ENCODE results near the gene MYH13.
"Not testable (repeated sequence)": the region's sequence is repeated elsewhere in the genome, so short reads cannot be mapped to it uniquely, and the experiment has no call there.

The MYH13 gene

GRCh38 chr17:10305398-10305797 lies 67.4 kb downstream of the MYH13 start:
- DNase-seq (ENCODE audit: low read depth in 1 of 2, low spot score in 1 of 2) = no peak

DNA sequence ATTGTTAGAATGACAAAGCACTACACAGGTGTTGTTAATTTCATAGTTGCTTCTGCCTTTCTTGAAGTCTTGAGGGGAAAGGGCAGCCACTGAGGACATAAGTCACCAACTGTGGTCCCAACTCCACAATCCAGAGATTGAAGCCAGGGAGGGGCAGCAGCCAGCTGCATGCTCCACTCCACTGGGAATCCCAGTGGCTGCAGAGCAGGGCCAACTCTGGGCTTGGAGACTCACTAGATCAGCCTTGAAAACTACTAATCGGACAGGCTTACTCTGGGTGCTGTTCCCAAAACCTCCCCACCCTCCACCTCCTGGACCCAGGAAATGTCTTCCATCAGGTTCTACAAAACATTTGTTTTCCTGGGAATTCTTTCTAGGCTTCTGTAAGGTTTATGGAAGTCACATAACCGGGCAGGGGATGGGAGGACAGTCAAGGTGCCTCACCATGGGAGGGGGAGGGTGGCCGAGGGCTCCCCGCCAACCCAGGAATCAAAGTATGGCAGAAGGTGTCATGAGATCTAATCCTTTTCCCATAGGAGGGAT lies 68.0 kb downstream of the MYH13 start:
- DNase-seq (ENCODE audit: low read depth in 1 of 2, low spot score in 1 of 2) = no peak

DNA sequence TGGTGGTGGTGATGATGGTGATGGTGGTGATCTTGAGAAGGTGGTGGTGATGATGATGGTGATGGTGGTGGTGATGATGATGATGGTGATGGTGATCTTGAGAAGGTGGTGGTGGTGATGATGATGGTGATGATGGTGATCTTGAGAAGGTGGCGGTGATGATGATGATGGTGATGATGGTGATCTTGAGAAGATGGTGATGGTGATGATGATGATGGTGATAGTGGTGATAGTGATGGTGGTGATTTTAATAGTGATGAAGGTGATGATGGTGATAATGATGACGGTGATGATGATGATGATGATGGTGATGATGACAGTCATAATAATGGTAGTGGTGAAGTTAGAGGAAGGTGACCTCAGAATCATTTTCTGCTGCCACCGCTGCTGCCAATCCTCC lies 75.1 kb downstream of the MYH13 start:
- DNase-seq (ENCODE audit: low read depth in 1 of 2, low spot score in 1 of 2) = no peak

DNA sequence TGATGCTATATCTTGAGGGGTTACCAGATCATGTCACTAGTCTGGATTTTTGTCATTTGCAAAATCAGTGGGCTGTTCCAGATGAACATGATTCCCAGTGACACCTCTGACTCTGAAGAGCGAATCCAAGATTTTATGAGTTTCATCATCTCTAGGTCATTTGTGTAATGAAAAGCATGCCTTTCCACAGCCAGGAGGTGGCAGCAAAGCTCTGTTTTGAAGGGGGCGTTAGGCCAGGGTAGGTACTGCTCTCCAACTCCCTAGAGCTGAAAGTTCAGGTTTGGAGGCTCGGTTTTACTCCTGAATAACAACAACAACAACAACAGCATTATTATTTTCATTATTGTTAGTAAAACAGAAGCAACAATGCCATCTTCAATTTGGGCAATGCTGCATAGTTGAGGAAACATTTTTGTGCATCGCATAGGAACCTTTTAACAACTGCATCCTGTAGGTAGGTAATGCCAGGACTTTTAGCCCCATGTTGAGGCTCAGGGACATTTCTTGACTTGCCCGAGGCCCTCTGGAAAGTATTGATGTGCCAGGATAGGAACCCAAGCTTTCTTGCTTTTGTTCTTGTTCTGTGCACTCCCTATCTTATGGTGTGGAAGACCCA lies 77.0 kb downstream of the MYH13 start:
- DNase-seq (ENCODE audit: low read depth in 1 of 2, low spot score in 1 of 2) = no peak

- DNase-seq (ENCODE audit: low read depth in 1 of 2, low spot score in 1 of 2) = no peak
Measured at GRCh38 chr17:10294180-10294579, 78.6 kb downstream of the MYH13 start.

DNA sequence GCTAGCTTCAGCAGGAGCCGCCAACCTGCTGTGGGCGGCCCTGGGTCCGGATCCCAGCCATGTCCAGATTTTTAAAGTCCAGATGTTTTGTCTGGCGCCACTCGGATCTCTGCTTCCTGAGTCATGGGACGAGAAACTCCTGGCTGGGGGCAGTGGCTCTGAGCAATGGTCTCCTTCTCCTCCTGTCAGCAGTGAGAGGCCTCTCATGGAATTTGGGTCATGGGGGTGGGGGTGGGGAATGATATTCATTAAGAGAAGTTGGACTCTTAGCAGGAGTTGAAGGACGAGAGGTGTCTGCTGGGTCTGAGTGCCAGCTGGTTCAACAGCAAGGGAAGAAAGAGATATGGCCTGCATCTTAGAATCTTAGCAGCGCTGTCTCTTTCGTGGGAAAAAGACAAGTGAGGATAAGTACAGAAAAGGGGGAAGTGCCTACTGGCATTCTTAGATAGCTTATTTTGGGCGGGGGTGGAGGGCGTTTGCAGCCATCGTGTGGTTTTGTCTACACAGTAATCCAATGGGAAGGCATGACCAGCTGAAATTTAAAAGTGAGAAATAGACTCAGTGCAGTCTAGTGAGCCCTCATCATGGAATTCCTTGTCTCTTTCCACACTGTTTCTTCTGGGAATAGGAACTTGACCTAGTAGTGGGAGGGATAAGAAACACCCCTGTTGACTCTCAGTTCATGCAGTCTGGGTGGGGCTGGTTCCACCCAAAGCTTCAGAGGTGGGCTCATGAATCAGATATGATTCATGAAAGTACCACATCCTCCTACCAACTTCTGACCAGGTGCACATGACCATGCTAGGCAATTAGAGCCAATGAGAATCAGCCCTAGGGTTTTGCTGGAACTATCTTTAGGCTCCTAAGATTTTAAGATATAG lies 80.5 kb downstream of the MYH13 start:
- no peak for DNase-seq (ENCODE audit: low read depth in 1 of 2, low spot score in 1 of 2)

DNA sequence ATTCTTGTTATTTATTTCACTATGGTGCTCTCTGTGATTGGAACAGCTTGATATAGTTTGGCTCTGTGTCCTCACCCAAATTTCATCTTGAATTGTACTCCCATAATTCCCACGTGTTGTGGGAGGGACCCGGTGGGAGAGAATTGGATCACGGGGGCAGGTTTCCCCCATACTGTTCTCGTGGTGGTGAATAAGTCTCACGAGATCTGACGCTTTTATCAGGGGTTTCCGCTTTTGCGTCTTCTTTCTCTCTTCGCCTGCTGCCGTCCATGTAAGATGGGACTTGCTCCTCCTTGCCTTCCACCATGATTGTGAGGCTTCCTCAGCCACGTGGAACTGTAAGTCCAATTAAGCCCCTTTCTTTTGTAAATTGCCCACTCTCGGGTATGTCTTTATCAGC lies 81.2 kb downstream of the MYH13 start:
- not testable (repeated sequence) for DNase-seq (ENCODE audit: low read depth in 1 of 2, low spot score in 1 of 2)

- no peak for DNase-seq (ENCODE audit: low read depth in 1 of 2, low spot score in 1 of 2)
Measured at GRCh38 chr17:10290041-10290440, 82.8 kb downstream of the MYH13 start.

DNA sequence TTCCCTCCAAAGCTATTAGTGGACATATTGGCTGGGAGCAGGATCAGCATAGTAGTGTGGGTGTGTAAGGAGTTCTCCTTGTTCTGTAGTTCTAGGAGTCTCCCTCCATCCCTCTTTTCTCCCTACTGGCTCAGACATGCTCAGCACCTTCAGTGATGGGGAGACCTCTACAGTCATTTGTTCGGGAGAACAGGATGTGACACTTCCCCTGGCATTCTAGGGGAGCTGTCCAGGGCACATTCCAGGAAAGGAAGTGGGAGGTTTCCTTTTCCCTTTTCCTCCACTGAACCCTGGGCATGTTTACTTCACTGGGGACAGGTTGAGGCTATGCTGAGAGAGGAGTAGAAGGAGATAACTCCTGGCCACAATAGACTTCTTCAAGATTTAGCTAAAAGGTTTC lies 86.5 kb downstream of the MYH13 start:
- DNase-seq (ENCODE audit: low read depth in 1 of 2, low spot score in 1 of 2) = no peak

DNA sequence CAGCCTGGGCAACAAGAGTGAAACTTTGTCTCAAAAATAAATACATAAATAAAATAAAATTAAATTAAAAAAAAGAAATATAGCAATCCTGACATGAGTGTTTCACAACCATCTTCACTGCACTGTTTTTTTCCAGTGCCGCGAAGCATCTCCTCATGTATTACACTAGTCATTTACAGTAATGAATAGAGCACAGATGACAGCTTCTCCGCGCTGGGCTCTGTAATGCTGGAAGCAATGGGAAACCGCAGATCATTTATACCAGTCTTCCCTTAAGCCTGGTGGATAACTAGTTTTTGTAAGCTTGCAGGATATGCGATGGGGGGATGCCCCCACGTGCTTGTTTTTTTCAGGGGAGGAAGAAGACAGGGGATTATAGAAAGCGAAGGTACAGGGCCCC lies 86.9 kb downstream of the MYH13 start:
- DNase-seq (ENCODE audit: low read depth in 1 of 2, low spot score in 1 of 2) = no peak

- DNase-seq (ENCODE audit: low read depth in 1 of 2, low spot score in 1 of 2) = no peak
Measured at GRCh38 chr17:10280068-10280467, 92.7 kb downstream of the MYH13 start.

DNA sequence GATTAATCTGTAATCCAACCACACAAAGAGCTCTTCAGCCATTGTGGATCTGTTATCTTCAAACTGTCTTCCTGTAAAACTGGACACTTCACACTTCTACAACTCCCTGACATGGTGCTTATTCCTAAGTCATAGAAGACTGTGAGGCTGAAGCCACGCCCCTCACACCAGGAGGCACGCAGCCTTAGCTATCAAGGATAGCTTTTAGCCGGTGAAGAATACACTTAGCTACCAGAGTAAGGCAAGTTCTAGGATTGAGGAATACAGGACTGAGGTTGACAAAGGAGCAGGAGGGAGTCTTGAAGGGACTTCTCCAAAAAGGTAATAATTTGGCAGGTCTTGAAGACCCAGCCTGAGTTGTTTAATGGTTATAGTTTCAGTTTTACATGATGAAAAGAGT lies 94.6 kb downstream of the MYH13 start:
- DNase-seq (ENCODE audit: low read depth in 1 of 2, low spot score in 1 of 2) = no peak

DNA sequence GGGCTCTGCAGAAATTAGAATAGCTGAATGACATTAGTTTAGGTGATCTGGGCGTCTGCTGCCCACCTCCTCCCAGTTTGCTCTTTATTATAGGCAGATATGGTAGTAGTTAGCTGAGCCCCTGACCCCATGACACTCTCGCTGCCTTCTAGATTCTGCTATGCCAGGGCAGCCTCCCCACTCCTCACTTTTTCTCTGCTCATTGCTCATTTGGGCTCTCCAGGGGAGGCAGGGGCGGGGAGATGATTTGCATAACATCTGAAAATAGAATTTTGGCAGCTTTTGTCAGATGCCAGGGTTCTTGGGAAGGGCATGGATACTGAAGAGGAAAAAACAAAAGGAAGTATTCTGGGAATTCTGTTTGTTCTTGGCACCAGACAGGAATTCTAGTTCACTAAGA lies 96.4 kb downstream of the MYH13 start:
- DNase-seq (ENCODE audit: low read depth in 1 of 2, low spot score in 1 of 2) = no peak

- DNase-seq (ENCODE audit: low read depth in 1 of 2, low spot score in 1 of 2) = no peak
Measured at GRCh38 chr17:10275418-10275817, 97.4 kb downstream of the MYH13 start.

DNA sequence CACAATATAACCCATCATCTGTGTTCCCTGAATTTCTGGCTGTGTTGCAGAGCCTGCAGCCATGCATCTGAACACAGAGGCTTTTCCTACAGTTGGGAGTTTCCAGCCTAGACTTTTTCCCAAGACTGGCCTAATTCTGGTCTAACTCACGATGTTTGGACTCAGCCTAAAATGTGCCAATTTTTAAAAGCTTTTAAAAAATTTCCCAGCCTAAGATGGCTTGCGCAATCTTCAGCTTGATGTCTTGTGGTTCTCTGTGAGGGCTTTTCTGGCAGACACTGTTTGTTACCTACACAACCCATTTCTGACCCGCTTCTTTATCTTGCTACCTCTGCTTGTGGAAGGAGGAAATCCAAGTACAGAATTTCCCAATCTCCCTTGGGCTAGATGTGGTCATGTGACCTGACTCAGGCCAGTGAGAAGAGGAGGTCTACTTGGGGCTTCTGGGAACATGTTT lies 101.7 kb downstream of the MYH13 start:
- DNase-seq (ENCODE audit: low read depth in 1 of 2, low spot score in 1 of 2) = no peak

DNA sequence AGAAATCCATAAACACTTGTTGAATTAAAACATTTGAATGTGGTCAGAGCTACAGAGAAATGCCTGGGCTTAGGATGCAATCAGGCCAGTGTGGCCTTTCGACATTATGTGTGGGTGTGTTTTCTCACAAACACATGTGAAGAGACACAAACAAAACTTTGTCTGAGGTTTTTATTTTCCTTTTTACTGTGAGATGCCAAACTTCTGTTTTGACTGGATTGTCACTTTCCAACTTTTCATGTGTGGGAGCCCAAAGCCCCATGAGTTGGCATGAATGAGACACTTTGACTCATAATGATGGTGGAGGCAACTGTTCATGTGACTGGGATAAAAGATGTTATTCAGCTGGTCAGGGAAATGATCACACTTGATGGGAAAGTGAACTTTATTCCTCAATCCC lies 102.5 kb downstream of the MYH13 start:
- no peak for DNase-seq (ENCODE audit: low read depth in 1 of 2, low spot score in 1 of 2)

DNA sequence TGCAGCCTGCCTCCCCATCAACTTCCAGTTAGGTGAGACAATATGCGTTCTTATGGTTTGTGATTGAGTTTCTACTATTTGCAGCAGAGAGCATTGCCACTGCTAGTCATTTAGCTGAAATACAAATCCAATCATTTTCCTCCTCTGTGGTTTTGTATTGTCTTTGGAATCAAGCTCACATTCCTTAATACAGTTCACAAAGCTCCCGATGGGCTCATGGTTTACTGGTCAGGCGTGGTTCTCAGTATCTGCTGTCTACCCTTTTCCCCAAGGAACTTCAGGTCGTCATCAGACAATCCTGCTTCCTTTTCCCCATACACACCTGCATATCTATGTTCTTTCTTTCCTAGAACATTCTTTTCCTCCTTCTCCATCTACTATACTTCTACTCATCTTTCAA lies 104.8 kb downstream of the MYH13 start:
- no peak for DNase-seq (ENCODE audit: low read depth in 1 of 2, low spot score in 1 of 2)

DNA sequence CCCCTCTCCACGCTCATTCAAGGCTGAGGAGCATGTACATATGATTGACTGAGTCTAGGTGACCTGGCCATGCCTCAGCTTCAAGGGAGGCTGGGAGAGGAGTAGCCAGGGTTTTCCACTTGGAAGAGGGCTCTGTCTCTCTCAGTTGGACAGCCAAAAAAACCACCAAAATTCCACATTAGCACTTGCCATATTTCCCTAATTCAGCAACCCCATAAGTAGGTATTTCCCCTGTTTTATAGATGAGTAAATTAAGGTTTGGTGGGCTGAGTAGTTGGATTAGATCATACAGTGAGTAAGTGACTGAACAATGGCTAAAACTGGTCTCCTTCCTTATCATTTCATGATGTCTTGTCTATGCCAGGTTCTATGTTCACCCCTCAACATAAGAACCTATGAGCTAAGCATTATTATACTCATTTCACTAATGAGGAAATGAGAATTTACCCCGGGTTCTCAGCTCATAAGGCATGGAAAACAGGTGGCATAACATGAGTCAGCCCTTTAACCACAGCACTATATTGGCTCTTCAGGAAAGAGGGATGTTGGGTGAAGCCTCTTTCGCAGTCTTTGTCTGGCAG lies 106.4 kb downstream of the MYH13 start:
- no peak for DNase-seq (ENCODE audit: low read depth in 1 of 2, low spot score in 1 of 2)

DNA sequence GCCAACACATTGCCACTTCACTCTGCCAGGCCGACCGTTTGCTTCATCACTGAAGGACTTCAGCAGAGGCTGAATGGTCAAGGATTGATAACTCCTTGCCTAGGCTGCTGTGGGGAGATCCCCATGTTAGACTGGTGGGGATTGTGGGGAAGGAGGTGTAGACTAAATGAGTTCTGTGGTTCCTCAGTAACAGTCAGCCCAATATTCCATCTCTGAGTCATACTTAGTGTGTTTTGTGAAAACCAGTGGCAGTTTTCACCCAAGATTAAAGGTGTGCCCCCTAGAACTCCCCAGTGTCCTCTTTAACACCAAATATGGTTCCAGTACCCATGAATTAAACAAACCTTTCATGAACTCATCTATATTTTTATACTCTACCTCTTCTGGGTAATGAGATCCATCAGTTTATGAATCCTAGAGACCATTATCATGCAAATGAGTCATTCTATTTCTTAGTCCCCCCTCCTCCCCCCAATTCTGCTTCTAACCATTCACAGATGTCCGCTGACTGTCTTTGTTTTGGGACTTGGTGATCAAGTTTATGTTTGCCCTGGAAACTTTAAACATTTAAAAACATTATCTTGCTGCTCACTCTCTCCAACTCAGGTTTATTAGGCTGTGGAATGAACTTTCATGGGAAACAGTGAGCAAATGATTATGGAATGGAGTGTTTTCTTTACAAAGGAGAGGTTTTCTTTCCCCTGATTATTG lies 107.6 kb downstream of the MYH13 start:
- no peak for DNase-seq (ENCODE audit: low read depth in 1 of 2, low spot score in 1 of 2)

DNA sequence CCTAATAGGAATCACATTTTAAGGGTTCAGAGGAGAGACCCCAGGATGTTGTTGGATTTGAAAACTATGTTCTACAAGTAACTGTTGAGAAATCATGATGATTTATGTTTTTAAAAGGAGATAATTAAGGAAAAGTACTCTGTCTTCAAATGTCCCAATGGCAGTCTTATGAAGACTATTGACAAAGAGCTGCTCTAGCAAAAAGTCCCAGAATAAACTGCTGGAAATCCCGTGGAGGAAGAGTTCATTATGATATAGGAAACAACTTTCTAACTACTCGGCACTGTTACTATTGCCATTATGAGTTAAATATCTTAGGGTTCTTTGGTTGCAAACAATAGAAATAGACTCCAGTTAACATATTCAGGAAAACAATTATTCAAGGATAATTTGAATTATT lies 108.8 kb downstream of the MYH13 start:
- DNase-seq (ENCODE audit: low read depth in 1 of 2, low spot score in 1 of 2) = no peak

DNA sequence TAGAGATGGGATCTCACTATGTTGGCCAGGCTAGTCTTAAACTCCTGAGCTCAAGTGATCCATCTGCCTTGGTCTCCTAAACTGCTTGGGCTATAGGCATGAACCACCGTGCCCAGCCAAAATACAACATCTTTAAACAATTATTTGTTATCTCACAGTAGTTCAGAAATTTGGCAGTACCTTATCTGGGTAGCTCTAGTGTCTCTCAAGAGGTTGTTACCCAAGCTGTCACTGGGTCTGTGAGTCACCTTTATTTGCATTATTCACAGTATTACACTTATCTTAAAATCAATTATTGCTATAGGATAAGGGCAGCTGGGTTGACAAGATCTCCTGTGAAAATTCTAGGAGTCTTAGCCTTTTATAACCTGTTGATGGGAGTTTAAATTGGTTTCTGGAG lies 110.4 kb downstream of the MYH13 start:
- DNase-seq (ENCODE audit: low read depth in 1 of 2, low spot score in 1 of 2) = no peak
